HEK293T (cell line): ENCODE data around the gene CHML.

Experiments
- CTCF ChIA-PET: fragments of 350-600 bp; formaldehyde crosslinking; extraction: SDS; loops from one replicate; lab custom pipeline; 2021; ENCODE audit warnings: antibody characterized with exemption, inconsistent platforms; lab: Yijun Ruan, JAX
- POLR2A ChIA-PET: fragments of 350-600 bp; formaldehyde crosslinking; extraction: SDS; loops from one replicate; lab custom pipeline; 2020; ENCODE audit warnings: antibody characterized with exemption, inconsistent platforms; lab: Yijun Ruan, JAX
- DNase-seq: peaks from one replicate; pipeline ENCODE4 v3.0.0; 2012; ENCODE audit warnings: mixed read lengths; ENCODE audit errors: extremely low spot score
- ARNT ChIP-seq: fragments of 450-650 bp; IDR thresholded peaks from 2 replicates; pipeline ENCODE4 v1.6.1; 2017; ENCODE audit warnings: mild to moderate bottlenecking
- BHLHE40 ChIP-seq: fragments of 450-650 bp; IDR thresholded peaks from 2 replicates; pipeline ENCODE4 v1.6.1; 2016; ENCODE audit warnings: mild to moderate bottlenecking, moderate library complexity, borderline replicate concordance
- CTBP1 ChIP-seq: fragments of 450-650 bp; IDR thresholded peaks from 2 replicates; pipeline ENCODE4 v1.6.1; 2016; ENCODE audit warnings: borderline replicate concordance
- ELF4 ChIP-seq: fragments of 450-650 bp; IDR thresholded peaks from 2 replicates; pipeline ENCODE4 v1.6.1; 2017; ENCODE audit warnings: antibody characterized with exemption
- FOXA1 ChIP-seq: fragments of 450-650 bp; IDR thresholded peaks from 2 replicates; pipeline ENCODE4 v1.6.1; 2016; ENCODE audit warnings: mild to moderate bottlenecking
- FOXK2 ChIP-seq: fragments of 450-650 bp; IDR thresholded peaks from 2 replicates; pipeline ENCODE4 v1.6.1; 2016; ENCODE audit warnings: mild to moderate bottlenecking
- FOXM1 ChIP-seq: fragments of 450-650 bp; IDR thresholded peaks from 2 replicates; pipeline ENCODE4 v1.6.1; 2017; ENCODE audit warnings: mild to moderate bottlenecking, borderline replicate concordance
- HDGF ChIP-seq: fragments of 450-650 bp; IDR thresholded peaks from 2 replicates; pipeline ENCODE4 v1.6.1; 2017; ENCODE audit warnings: antibody characterized with exemption, borderline replicate concordance
- L3MBTL2 ChIP-seq: fragments of 450-650 bp; conservative IDR thresholded peaks from 2 replicates; pipeline ENCODE4 v1.6.1; 2016; ENCODE audit warnings: mild to moderate bottlenecking
- LEF1 ChIP-seq: fragments of 450-650 bp; IDR thresholded peaks from 2 replicates; pipeline ENCODE4 v1.6.1; 2017; ENCODE audit warnings: mild to moderate bottlenecking, borderline replicate concordance
- NFRKB ChIP-seq: fragments of 450-650 bp; IDR thresholded peaks from 2 replicates; pipeline ENCODE4 v1.6.1; 2016; ENCODE audit warnings: mild to moderate bottlenecking, moderate library complexity
- SP1 ChIP-seq: fragments of 450-650 bp; IDR thresholded peaks from 2 replicates; pipeline ENCODE4 v1.6.1; 2017
- SUZ12 ChIP-seq: fragments of 450-650 bp; IDR thresholded peaks from 2 replicates; pipeline ENCODE4 v1.6.1; 2016; ENCODE audit warnings: mild to moderate bottlenecking
- TARDBP ChIP-seq: fragments of 450-650 bp; IDR thresholded peaks from 2 replicates; pipeline ENCODE4 v1.6.1; 2016
- ZNF384 ChIP-seq: fragments of 450-650 bp; IDR thresholded peaks from 2 replicates; pipeline ENCODE4 v1.6.1; 2016
- TF ChIP-seq, protein P1 (sequence below): fragments of 450-650 bp; IDR thresholded peaks from 2 replicates; pipeline ENCODE4 v1.6.1; 2016

Gene CHML

DNA sequence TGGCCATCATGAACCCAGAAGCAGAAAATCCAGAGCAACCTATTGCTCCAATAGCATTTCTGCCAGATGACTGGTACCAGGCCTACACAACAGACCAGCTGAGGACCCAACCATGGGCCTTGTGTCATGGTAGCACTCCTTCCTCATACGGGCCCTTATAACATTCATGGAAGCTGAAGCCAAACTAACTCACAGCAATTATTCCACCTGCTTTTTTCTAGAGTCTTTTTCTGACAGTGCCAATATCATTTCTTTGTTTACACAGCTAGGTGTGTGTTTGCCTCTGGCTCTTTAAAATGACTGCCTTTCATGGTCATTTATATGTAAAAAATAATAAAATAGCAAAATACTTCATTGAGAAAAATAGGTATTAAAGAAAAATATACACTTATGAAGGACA is 8.0 kb upstream of the CHML start:
- CTCF ChIA-PET = interaction anchor here (0.5 kb wide), 1 partner anchor 139 kb away, joined by 6 read pairs; no protein-coding TSS in a partner anchor
- DNase-seq = no peak
- TF ChIP-seq FOXM1 (no peak), NFRKB (no peak), FOXA1 (no peak), L3MBTL2 (no peak), ZNF384 (no peak), FOXK2 (no peak), TARDBP (no peak), BHLHE40 (no peak), SUZ12 (no peak), ARNT (no peak), ELF4 (no peak), CTBP1 (no peak), HDGF (no peak), LEF1 (no peak), SP1 (no peak)
- TF ChIP-seq, protein P1, sequence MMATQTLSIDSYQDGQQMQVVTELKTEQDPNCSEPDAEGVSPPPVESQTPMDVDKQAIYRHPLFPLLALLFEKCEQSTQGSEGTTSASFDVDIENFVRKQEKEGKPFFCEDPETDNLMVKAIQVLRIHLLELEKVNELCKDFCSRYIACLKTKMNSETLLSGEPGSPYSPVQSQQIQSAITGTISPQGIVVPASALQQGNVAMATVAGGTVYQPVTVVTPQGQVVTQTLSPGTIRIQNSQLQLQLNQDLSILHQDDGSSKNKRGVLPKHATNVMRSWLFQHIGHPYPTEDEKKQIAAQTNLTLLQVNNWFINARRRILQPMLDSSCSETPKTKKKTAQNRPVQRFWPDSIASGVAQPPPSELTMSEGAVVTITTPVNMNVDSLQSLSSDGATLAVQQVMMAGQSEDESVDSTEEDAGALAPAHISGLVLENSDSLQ = no peak
- POLR2A ChIA-PET = interaction anchor here (2.7 kb wide), 1 partner anchor 8 kb away, joined by 9 read pairs; the partner anchor contains the start of genes CHML and OPN3

DNA sequence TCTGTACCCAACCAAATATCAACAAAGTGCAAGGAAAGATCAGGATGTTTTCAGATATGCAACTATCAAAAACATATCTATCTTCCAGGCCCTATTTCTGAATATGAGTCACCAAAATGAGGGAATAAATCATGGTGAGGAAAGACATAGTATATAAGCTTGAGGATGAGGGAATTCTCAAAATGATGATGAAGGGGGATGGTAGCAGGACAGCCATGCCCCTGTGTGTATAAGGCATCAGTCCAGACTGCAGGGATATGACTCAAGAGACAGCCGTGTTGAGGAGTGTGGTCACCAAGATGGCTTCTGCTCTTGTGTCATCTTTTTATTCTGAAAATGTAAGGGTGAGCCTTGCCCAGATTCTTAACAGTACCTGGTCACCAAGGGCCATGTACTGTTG is 7.5 kb upstream of the CHML start:
- ChIA-PET POLR2A (no interaction called here), CTCF (no interaction called here)
- DNase-seq = no peak
- TF ChIP-seq FOXK2 (no peak), SP1 (no peak), SUZ12 (no peak), BHLHE40 (no peak), ELF4 (no peak), TARDBP (no peak), FOXA1 (no peak), LEF1 (no peak), ZNF384 (no peak), CTBP1 (no peak), HDGF (no peak)
- TF ChIP-seq, protein P1 = no peak

DNA sequence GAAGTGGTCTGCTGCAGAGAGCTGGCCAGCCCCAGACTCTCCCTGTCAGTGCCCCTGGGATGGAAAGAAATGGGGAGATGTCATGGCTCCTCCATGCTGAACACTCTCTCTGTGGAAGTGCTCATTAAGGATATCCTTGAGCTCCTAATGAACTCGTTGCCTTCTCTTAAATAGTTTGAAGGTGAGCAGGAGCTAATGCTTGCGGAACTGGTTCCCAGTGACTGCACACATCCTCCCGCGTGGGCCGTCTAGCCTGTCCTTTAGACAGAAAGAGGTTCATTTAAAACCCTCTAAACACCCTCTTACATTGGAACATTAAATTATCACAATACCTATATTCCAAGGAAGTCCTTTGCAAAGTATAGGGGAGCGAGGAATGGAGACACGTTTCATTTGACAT is 6.0 kb upstream of the CHML start:
- ChIA-PET CTCF (no interaction called here), POLR2A (interaction anchor here (1.2 kb wide), 1 partner anchor 202 kb away, joined by 4 read pairs; the partner anchor contains the start of gene EXO1)
- TF ChIP-seq ARNT (no peak), SP1 (no peak), BHLHE40 (no peak), FOXK2 (no peak), TARDBP (no peak), ZNF384 (no peak), FOXA1 (no peak), L3MBTL2 (no peak), SUZ12 (no peak), NFRKB (no peak), HDGF (no peak), ELF4 (no peak), CTBP1 (no peak), LEF1 (no peak), FOXM1 (no peak)
- TF ChIP-seq, protein P1 = no peak
- no peak for DNase-seq

DNA sequence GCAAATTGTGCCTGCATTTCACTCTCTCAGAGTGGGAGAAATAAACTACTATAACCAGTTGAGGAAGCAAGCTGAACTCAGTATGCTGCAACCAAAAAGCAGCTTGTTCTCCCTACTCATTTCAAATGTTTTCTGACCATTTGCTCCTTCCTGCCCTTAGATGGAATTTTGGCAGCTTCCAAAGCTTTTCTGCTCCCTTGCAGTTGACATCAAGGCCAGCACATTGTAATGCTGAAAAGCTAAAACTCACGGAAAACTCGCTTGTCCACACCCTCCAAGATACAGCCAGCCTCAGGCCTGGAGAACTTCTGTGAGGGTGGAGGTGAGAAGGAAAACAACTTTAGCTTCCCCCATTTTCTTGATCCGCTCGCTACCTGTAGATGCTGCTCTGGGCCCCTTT is 5.0 kb upstream of the CHML start:
- ChIA-PET POLR2A (interaction anchor here (1.2 kb wide), 1 partner anchor 203 kb away, joined by 4 read pairs; the partner anchor contains the start of gene EXO1), CTCF (no interaction called here)
- DNase-seq = no peak
- TF ChIP-seq BHLHE40 = no peak

DNA sequence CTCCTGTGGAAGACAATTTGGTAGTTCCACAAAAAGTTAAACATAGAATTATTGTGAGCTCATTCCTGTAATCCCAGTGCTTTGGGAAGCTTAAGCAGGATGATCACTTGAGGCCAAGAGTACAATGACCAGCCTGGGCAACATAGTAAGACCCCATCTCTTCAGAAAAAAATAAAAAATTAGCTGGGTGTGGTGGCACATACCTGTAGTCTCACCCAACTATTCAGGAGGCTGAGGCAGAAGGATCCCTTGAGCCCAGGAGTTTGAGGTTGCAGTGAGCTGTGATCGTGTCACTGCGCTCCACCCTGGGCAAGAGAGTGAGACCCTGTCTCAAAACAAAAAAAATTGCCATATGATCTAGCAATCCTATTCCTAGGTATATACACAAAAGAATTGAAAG is 4.1 kb upstream of the CHML start:
- no peak for TF ChIP-seq SP1
- no peak for TF ChIP-seq FOXM1
- TF ChIP-seq L3MBTL2 = no peak
- no peak for TF ChIP-seq HDGF
- TF ChIP-seq TARDBP = no peak
- no peak for TF ChIP-seq NFRKB
- no peak for TF ChIP-seq FOXA1
- no peak for TF ChIP-seq LEF1
- TF ChIP-seq ZNF384 = no peak
- TF ChIP-seq CTBP1 = no peak
- no peak for TF ChIP-seq ARNT
- TF ChIP-seq, protein P1 = no peak
- ChIA-PET CTCF (interaction anchor here (0.6 kb wide), 1 partner anchor 87 kb away, joined by 3 read pairs; no protein-coding TSS in a partner anchor), POLR2A (no interaction called here)
- no peak for DNase-seq

DNA sequence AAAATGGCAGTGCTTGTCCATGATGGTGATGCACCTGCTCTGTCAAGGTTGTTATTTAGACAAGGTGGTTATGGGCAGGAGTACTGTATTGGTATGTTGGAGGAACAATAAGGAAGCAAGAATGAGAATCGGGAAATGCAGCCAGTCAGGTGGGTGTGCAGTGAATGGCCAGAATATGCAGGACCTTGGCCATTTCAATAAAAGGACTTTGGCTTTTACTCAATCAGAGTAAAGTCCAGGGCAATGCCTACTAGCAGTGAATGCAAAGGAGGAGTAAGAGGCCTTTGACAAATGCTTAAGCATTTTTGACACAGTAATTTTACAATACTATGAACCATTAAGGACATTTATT is 2.4 kb upstream of the CHML start:
- ChIA-PET POLR2A (no interaction called here), CTCF (interaction anchor here (0.6 kb wide), 1 partner anchor 32 kb away, joined by 3 read pairs; no protein-coding TSS in a partner anchor)
- no peak for TF ChIP-seq ZNF384
- TF ChIP-seq NFRKB = no peak
- TF ChIP-seq LEF1 = no peak
- TF ChIP-seq, protein P1 = no peak
- TF ChIP-seq BHLHE40 = no peak
- TF ChIP-seq CTBP1 = no peak
- TF ChIP-seq FOXM1 = no peak
- TF ChIP-seq SUZ12 = no peak
- TF ChIP-seq FOXK2 = no peak
- no peak for TF ChIP-seq L3MBTL2
- no peak for TF ChIP-seq TARDBP
- no peak for TF ChIP-seq ELF4
- DNase-seq = no peak
